ENCODE data around the gene ANTXRL. TPM values are rescaled to one million over a fixed set of nuclear protein-coding genes. Genes with fewer than 3 reads are reported as not detected.

ANTXRL gene
- polyA plus RNA-seq, 1 donor from 2014 or later: not detected

DNA sequence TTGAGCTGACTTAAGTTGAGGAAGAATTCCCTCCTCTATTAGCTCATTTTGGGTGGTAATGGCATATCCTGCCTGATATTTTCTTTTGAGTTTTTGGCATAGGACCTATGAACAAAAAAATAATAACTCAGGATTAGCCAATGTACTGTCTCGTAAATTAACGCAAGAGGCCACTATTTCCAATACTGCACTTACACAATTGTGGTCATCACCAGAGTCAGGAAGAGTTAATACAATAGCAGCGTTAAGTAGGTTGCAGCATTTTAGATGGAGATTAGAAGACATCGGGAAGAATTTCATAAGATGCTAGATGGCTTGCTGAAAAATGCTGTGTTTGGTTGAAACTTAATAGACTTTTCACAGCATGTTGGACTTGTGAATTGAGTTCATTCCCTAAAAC lies 36.4 kb downstream of the ANTXRL start:
- no peak overlapping the region for H3K4me3 ChIP-seq (ENCODE audit: low read length)
- no peak overlapping the region for H2AFZ ChIP-seq (ENCODE audit: low read depth, low read length)
- no peaks in the 10 kb centered on the region for H3K9me2 ChIP-seq (ENCODE audit: insufficient read depth, low read length)
- H3K79me2 ChIP-seq (replicated peaks; ENCODE audit: insufficient read depth, low read length): no peaks in the 10 kb centered on the region
- no peaks in the 10 kb centered on the region for H3K9me3 ChIP-seq (ENCODE audit: low read length)
- no peaks in the 10 kb centered on the region for H4K20me1 ChIP-seq (ENCODE audit: insufficient read depth)
- H3K27me3 ChIP-seq (ENCODE audit: insufficient read depth, low read depth, low read length): no peaks in the 10 kb centered on the region
- H3K36me3 ChIP-seq (ENCODE audit: insufficient read depth, low read length): no peaks in the 10 kb centered on the region
- no peak overlapping the region for H3K9ac ChIP-seq (ENCODE audit: low read length)
- no peak overlapping the region for H3K4me2 ChIP-seq (ENCODE audit: low read length)
- no peaks in the 10 kb centered on the region for H3F3A ChIP-seq (ENCODE audit: insufficient read depth, low read length, poor library complexity, severe bottlenecking)
- no peak for TF ChIP-seq MXI1 (conservative IDR thresholded peaks at IDR 0.05; ENCODE audit: poor library complexity, severe bottlenecking)
- TF ChIP-seq EP300 (conservative IDR thresholded peaks at IDR 0.05; ENCODE audit: poor library complexity, severe bottlenecking): no peak
- no peak overlapping the region for H3K27ac ChIP-seq (ENCODE audit: low read length)

GRCh38 chr10:46325021-46325420 lies 38.2 kb downstream of the ANTXRL start:
- Histone ChIP-seq H3K27ac (ENCODE audit: low read length) (no peak overlapping the region), H3K79me2 (replicated peaks; ENCODE audit: insufficient read depth, low read length) (no peaks in the 10 kb centered on the region), H3F3A (ENCODE audit: insufficient read depth, low read length, poor library complexity, severe bottlenecking) (no peaks in the 10 kb centered on the region), H4K20me1 (ENCODE audit: insufficient read depth) (no peaks in the 10 kb centered on the region), H3K4me3 (ENCODE audit: low read length) (no peak overlapping the region), H3K9me3 (ENCODE audit: low read length) (no peaks in the 10 kb centered on the region), H2AFZ (ENCODE audit: low read depth, low read length) (no peak overlapping the region), H3K27me3 (ENCODE audit: insufficient read depth, low read depth, low read length) (no peaks in the 10 kb centered on the region), H3K36me3 (ENCODE audit: insufficient read depth, low read length) (no peaks in the 10 kb centered on the region), H3K9ac (ENCODE audit: low read length) (no peak overlapping the region), H3K4me2 (ENCODE audit: low read length) (no peak overlapping the region), H3K9me2 (ENCODE audit: insufficient read depth, low read length) (no peaks in the 10 kb centered on the region)
- TF ChIP-seq TAF1 (IDR thresholded peaks at IDR 0.05; ENCODE audit: low read depth): no peak
- no peak for TF ChIP-seq SMC3 (conservative IDR thresholded peaks at IDR 0.05; ENCODE audit: poor library complexity)
- TF ChIP-seq MXI1 (conservative IDR thresholded peaks at IDR 0.05; ENCODE audit: poor library complexity, severe bottlenecking): no peak
- no peak for TF ChIP-seq POLR2AphosphoS5 (IDR thresholded peaks at IDR 0.05)
- no peak for TF ChIP-seq EZH2 (IDR thresholded peaks at IDR 0.05; ENCODE audit: borderline replicate concordance, insufficient read depth, low read length, poor library complexity, severe bottlenecking)

DNA sequence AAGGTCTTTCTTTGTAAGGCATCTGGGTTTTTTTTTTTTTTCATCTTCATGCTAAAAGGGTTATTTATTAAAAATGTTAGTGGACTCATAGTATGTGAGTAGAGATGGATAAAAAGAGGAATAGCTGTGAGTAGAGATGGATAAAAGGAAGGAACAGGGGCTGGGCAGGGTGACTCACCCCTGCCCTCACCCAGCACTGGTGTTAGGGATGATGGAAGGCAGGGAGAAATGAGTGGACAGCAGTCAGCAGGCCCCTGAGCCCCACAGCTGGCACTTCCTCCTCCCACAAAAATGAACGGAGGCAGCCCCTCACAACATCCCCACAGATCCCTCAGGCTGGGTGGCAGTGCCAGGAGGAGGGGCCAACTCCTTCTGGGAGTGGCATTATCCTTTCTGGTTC lies 39.3 kb downstream of the ANTXRL start:
- no peak overlapping the region for H3K27ac ChIP-seq (ENCODE audit: low read length)
- H3K4me2 ChIP-seq (ENCODE audit: low read length): no peak overlapping the region
- no peak overlapping the region for H3K9ac ChIP-seq (ENCODE audit: low read length)
- no peak overlapping the region for H3K4me3 ChIP-seq (ENCODE audit: low read length)
- no peaks in the 10 kb centered on the region for H3K9me2 ChIP-seq (ENCODE audit: insufficient read depth, low read length)
- no peak overlapping the region for H2AFZ ChIP-seq (ENCODE audit: low read depth, low read length)
- TF ChIP-seq TAF1 (IDR thresholded peaks at IDR 0.05; ENCODE audit: low read depth) (no peak), EZH2 (IDR thresholded peaks at IDR 0.05; ENCODE audit: borderline replicate concordance, insufficient read depth, low read length, poor library complexity, severe bottlenecking) (no peak), RAD21 (conservative IDR thresholded peaks at IDR 0.05) (no peak), MXI1 (conservative IDR thresholded peaks at IDR 0.05; ENCODE audit: poor library complexity, severe bottlenecking) (no peak)
- TF ChIP-seq, protein P1, sequence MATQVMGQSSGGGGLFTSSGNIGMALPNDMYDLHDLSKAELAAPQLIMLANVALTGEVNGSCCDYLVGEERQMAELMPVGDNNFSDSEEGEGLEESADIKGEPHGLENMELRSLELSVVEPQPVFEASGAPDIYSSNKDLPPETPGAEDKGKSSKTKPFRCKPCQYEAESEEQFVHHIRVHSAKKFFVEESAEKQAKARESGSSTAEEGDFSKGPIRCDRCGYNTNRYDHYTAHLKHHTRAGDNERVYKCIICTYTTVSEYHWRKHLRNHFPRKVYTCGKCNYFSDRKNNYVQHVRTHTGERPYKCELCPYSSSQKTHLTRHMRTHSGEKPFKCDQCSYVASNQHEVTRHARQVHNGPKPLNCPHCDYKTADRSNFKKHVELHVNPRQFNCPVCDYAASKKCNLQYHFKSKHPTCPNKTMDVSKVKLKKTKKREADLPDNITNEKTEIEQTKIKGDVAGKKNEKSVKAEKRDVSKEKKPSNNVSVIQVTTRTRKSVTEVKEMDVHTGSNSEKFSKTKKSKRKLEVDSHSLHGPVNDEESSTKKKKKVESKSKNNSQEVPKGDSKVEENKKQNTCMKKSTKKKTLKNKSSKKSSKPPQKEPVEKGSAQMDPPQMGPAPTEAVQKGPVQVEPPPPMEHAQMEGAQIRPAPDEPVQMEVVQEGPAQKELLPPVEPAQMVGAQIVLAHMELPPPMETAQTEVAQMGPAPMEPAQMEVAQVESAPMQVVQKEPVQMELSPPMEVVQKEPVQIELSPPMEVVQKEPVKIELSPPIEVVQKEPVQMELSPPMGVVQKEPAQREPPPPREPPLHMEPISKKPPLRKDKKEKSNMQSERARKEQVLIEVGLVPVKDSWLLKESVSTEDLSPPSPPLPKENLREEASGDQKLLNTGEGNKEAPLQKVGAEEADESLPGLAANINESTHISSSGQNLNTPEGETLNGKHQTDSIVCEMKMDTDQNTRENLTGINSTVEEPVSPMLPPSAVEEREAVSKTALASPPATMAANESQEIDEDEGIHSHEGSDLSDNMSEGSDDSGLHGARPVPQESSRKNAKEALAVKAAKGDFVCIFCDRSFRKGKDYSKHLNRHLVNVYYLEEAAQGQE (IDR thresholded peaks at IDR 0.05; ENCODE audit: borderline replicate concordance): no peak
- no peaks in the 10 kb centered on the region for H3K36me3 ChIP-seq (ENCODE audit: insufficient read depth, low read length)
- H4K20me1 ChIP-seq (ENCODE audit: insufficient read depth): no peaks in the 10 kb centered on the region
- no peaks in the 10 kb centered on the region for H3K9me3 ChIP-seq (ENCODE audit: low read length)
- H3K79me2 ChIP-seq (replicated peaks; ENCODE audit: insufficient read depth, low read length): no peaks in the 10 kb centered on the region
- no peaks in the 10 kb centered on the region for H3K27me3 ChIP-seq (ENCODE audit: insufficient read depth, low read depth, low read length)
- no peaks in the 10 kb centered on the region for H3F3A ChIP-seq (ENCODE audit: insufficient read depth, low read length, poor library complexity, severe bottlenecking)

Data from neural cell (in vitro differentiated cells).